ENCODE measurements around the gene AWAT2.

The AWAT2 gene

DNA sequence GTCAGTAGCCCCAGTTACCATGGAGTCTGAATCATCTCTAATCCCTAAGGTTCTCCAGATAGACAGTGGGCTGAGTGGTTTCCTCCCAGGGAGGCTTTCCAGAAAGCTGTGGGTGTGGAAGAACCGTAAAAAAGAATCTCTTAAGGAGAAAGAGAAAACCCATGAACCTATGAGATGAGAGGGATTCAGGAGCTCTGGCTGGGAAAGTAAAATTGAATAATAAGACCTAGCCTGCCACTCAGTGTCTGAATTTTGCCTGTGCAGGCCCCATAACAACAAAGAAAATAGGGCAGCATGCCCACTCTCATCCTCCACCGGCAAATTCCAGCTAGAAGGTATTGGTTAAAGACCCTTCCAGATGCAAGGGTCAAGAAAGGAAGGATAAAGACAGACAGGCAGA lies 16.9 kb downstream of the AWAT2 start:
- Histone ChIP-seq H3K36me3 (replicated peaks) (no peaks in the 10 kb centered on the region), H3K9me3 (no peaks in the 10 kb centered on the region), H3K4me1 (no peaks in the 10 kb centered on the region; the same call in 1 of the 2 replicates), H3K27me3 (ENCODE audit: low read depth) (no peaks in the 10 kb centered on the region), H3K4me3 (no peak overlapping the region)
- DNase-seq (ENCODE audit: low spot score in 2 of 2): no peak
- in situ Hi-C loops (cut with MboI; ENCODE audit: low sequenced_read_pairs): loop anchor here (10.0 kb wide), 1 partner anchor 488 kb away; no protein-coding TSS in a partner anchor

- H3K9me3 ChIP-seq: no peaks in the 10 kb centered on the region
- no peak overlapping the region for H3K4me3 ChIP-seq
- peak; percentile 59 to 77 for DNase-seq (ENCODE audit: low spot score in 2 of 2)
- no peaks in the 10 kb centered on the region; the same call in 1 of the 2 replicates for H3K4me1 ChIP-seq
- no peaks in the 10 kb centered on the region for H3K36me3 ChIP-seq (replicated peaks)
- in situ Hi-C loops (cut with MboI; ENCODE audit: low sequenced_read_pairs): loop anchor here (10.0 kb wide), 1 partner anchor 486 kb away; no protein-coding TSS in a partner anchor
- H3K27me3 ChIP-seq (ENCODE audit: low read depth): no peaks in the 10 kb centered on the region
Observed at GRCh38 chrX:70030301-70030767, 19.4 kb downstream of the AWAT2 start.

GRCh38 chrX:70029863-70030262 lies 19.9 kb downstream of the AWAT2 start:
- no peak for DNase-seq (ENCODE audit: low spot score in 2 of 2)
- no peaks in the 10 kb centered on the region for H3K27me3 ChIP-seq (ENCODE audit: low read depth)
- in situ Hi-C loops (cut with MboI; ENCODE audit: low sequenced_read_pairs): loop anchor here (10.0 kb wide), 1 partner anchor 485 kb away; no protein-coding TSS in a partner anchor
- H3K4me1 ChIP-seq: no peaks in the 10 kb centered on the region; the same call in 1 of the 2 replicates
- no peaks in the 10 kb centered on the region for H3K9me3 ChIP-seq
- H3K36me3 ChIP-seq (replicated peaks): no peaks in the 10 kb centered on the region
- H3K4me3 ChIP-seq: no peak overlapping the region

DNA sequence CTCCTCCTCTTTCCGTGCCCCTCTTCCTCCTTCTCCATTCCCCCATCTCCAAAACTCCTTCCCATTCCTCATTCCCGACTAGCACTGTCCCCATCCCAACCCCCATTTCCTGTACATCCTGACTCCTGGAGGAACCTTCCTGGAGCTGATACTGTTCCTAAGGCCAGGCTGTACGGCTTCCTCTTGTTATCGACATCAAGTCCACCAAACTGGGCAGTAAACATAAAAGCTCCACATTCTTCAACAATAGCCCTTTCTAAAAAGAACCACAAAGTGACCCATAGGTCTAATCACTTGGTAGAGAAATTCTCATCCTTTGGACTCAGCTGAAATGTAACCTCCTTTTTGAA lies 22.9 kb downstream of the AWAT2 start:
- Histone ChIP-seq H3K4me1 (no peaks in the 10 kb centered on the region), H3K36me3 (replicated peaks) (no peaks in the 10 kb centered on the region), H3K9me3 (no peaks in the 10 kb centered on the region), H3K4me3 (no peak overlapping the region), H3K27me3 (ENCODE audit: low read depth) (no peaks in the 10 kb centered on the region)
- DNase-seq (ENCODE audit: low spot score in 2 of 2): no peak
- in situ Hi-C loops (cut with MboI; ENCODE audit: low sequenced_read_pairs): no loop called here

DNA sequence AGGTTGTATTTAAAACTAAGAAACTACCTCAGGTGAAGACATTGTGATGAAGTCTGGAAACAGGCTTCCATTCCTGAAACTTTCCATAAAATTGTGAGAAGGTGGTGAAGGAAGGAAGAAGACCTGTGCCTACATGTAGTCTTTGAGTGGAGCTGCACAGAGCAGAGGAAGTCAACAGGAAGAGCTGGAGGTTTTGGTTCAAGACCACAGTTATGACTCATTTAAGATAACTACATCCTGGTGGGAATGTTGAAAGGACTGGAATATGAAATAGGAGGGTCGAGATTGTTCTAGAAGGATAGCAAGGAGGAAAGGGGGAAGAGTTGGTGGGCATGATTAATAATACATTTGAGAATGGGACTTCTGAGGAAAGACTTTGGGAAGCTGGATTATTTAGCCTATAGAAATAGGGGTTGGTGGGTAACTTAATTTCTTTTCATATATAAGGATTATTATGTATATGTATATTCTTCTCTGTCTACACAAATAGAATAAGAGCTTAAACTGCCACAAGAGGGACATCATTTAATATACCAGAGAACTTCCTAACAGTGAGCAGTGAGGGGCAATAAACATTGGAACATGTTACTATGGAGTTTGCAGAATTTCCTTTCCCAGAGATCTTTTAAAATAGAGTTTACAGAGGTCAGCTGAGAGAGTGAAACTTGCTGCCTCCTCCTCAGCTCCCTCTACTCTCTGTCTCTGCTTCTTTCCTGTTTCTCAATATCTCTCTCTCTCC lies 23.5 kb downstream of the AWAT2 start:
- no peaks in the 10 kb centered on the region for H3K36me3 ChIP-seq (replicated peaks)
- DNase-seq (ENCODE audit: low spot score in 2 of 2): no peak
- no peaks in the 10 kb centered on the region for H3K9me3 ChIP-seq
- H3K27me3 ChIP-seq (ENCODE audit: low read depth): no peaks in the 10 kb centered on the region
- no peaks in the 10 kb centered on the region for H3K4me1 ChIP-seq
- H3K4me3 ChIP-seq: no peak overlapping the region
- in situ Hi-C loops (cut with MboI; ENCODE audit: low sequenced_read_pairs): no loop called here

DNA sequence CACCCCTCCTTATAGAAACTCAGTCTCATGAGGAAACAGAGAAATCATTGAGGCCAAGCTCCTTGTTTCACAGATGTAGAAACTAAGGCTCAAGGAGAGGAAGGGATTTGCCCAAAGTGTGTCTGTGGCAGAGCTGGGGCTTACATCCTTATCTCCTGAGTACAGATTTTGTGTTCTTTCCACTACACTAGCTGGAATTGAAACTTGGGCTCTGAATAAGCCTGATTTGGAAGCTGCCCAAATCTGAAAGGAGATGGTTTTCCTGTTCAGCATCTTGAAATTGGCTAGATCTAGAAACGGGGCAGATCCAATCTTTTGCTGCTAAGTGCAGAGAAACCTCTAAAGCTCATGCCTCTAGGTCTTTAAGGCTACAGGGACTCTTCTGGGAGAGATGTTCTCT lies 24.3 kb downstream of the AWAT2 start:
- no peak for DNase-seq (ENCODE audit: low spot score in 2 of 2)
- no peaks in the 10 kb centered on the region for H3K27me3 ChIP-seq (ENCODE audit: low read depth)
- in situ Hi-C loops (cut with MboI; ENCODE audit: low sequenced_read_pairs): no loop called here

DNA sequence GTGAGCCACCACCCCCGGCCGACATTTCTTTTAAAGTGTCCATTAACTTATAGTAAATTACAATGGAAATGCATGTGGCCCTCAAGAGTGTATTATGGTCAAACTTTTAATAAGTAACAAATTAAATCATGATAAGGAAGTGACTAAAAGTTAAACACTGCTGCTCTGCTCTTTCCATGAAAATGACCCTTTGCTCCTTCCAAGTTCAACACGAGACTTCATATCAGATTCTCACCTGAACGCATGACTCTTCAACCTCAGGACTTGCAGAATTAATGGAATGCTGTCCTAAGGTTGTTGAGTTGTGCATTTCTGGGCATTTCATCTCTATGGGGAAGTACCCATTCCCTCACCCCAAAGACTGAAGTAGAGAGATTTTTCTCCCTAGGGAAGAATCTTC lies 27.1 kb downstream of the AWAT2 start:
- no peaks in the 10 kb centered on the region for H3K36me3 ChIP-seq (replicated peaks)
- H3K4me3 ChIP-seq: no peak overlapping the region
- no peak for DNase-seq (ENCODE audit: low spot score in 2 of 2)
- H3K4me1 ChIP-seq: peaks cover 5% of the 10 kb centered on the region; the same call in 1 of the 2 replicates
- no peaks in the 10 kb centered on the region for H3K9me3 ChIP-seq
- no peaks in the 10 kb centered on the region for H3K27me3 ChIP-seq (ENCODE audit: low read depth)
- in situ Hi-C loops (cut with MboI; ENCODE audit: low sequenced_read_pairs): no loop called here

More for the DNA sequence above, 24.3 kb downstream of the AWAT2 start:
- Histone ChIP-seq H3K4me1 (peaks cover 5% of the 10 kb centered on the region; the same call in 1 of the 2 replicates), H3K36me3 (replicated peaks) (no peaks in the 10 kb centered on the region), H3K9me3 (no peaks in the 10 kb centered on the region), H3K4me3 (no peak overlapping the region)

DNA sequence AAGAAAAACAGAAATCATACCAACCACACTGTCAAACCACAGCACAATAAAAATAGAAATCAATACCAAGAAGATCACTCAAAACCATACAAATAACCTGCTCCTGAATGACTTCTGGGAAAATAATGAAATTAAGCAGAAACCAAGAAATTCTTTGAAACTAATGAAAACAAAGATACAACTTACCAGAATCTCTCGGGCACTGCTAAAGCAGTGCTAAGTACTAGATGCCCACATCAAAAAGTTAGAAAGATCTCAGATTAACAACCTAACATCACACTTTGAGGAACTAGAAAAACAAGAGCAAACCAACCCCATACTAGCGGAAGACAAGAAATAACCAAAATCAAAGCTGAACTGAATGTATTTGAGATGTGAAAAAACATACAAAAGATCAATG lies 33.2 kb downstream of the AWAT2 start:
- Histone ChIP-seq H3K27me3 (ENCODE audit: low read depth) (no peaks in the 10 kb centered on the region), H3K4me1 (peaks cover 5% of the 10 kb centered on the region; the same call in 1 of the 2 replicates), H3K4me3 (no peak overlapping the region), H3K9me3 (peaks cover 3% of the 10 kb centered on the region; the same call in 1 of the 2 replicates), H3K36me3 (replicated peaks) (no peaks in the 10 kb centered on the region)
- in situ Hi-C loops (cut with MboI; ENCODE audit: low sequenced_read_pairs): no loop called here
- no peak for DNase-seq (ENCODE audit: low spot score in 2 of 2)

GRCh38 chrX:70013466-70014381 lies 36.0 kb downstream of the AWAT2 start:
- Histone ChIP-seq H3K9me3 (peaks cover 3% of the 10 kb centered on the region; the same call in 1 of the 2 replicates), H3K36me3 (replicated peaks) (no peaks in the 10 kb centered on the region), H3K4me3 (no peak overlapping the region), H3K27me3 (ENCODE audit: low read depth) (no peaks in the 10 kb centered on the region), H3K4me1 (no peaks in the 10 kb centered on the region)
- no peak for DNase-seq (ENCODE audit: low spot score in 2 of 2)
- in situ Hi-C loops (cut with MboI; ENCODE audit: low sequenced_read_pairs): no loop called here

- in situ Hi-C loops (cut with MboI; ENCODE audit: low sequenced_read_pairs): no loop called here
- Histone ChIP-seq H3K4me3 (no peak overlapping the region), H3K9me3 (peaks cover 3% of the 10 kb centered on the region; the same call in 1 of the 2 replicates), H3K27me3 (ENCODE audit: low read depth) (no peaks in the 10 kb centered on the region), H3K4me1 (no peaks in the 10 kb centered on the region), H3K36me3 (replicated peaks) (no peaks in the 10 kb centered on the region)
- DNase-seq (ENCODE audit: low spot score in 2 of 2): no peak
Observed at GRCh38 chrX:70012756-70013155, 37.0 kb downstream of the AWAT2 start.

GRCh38 chrX:70009970-70010369 lies 39.8 kb downstream of the AWAT2 start:
- in situ Hi-C loops (cut with MboI; ENCODE audit: low sequenced_read_pairs): no loop called here
- no peaks in the 10 kb centered on the region for H3K27me3 ChIP-seq (ENCODE audit: low read depth)
- no peak for DNase-seq (ENCODE audit: low spot score in 2 of 2)

DNA sequence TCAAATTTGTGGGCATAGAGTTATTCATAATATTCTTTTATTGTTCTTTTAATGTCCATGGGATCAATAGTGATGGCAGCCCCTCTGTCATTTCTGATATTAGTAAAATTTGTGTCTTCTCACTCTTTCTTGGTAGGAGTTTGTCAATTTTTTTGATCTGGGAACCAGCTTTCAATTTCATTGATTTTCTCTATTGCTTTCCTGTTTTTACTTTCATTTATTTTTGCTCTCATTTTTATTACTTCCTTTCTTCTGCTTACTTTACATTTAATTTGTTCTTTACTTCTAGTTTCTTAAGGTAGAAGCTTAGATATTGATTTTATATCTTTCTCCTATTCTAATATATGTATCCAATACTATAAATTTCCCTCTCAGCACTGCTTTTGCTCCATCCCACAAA lies 40.7 kb downstream of the AWAT2 start:
- no peaks in the 10 kb centered on the region for H3K4me1 ChIP-seq
- no peak for DNase-seq (ENCODE audit: low spot score in 2 of 2)
- in situ Hi-C loops (cut with MboI; ENCODE audit: low sequenced_read_pairs): no loop called here
- no peaks in the 10 kb centered on the region for H3K27me3 ChIP-seq (ENCODE audit: low read depth)
- no peaks in the 10 kb centered on the region for H3K9me3 ChIP-seq
- no peaks in the 10 kb centered on the region for H3K36me3 ChIP-seq (replicated peaks)
- H3K4me3 ChIP-seq: no peak overlapping the region

More at GRCh38 chrX:70009970-70010369, 39.8 kb downstream of the AWAT2 start:
- Histone ChIP-seq H3K9me3 (no peaks in the 10 kb centered on the region), H3K4me1 (no peaks in the 10 kb centered on the region), H3K36me3 (replicated peaks) (no peaks in the 10 kb centered on the region), H3K4me3 (no peak overlapping the region)

GRCh38 chrX:70007946-70008345 lies 41.8 kb downstream of the AWAT2 start:
- H3K36me3 ChIP-seq (replicated peaks): no peaks in the 10 kb centered on the region
- no peaks in the 10 kb centered on the region for H3K27me3 ChIP-seq (ENCODE audit: low read depth)
- DNase-seq (ENCODE audit: low spot score in 2 of 2): no peak
- H3K4me3 ChIP-seq: no peak overlapping the region
- no peaks in the 10 kb centered on the region for H3K9me3 ChIP-seq
- in situ Hi-C loops (cut with MboI; ENCODE audit: low sequenced_read_pairs): no loop called here
- H3K4me1 ChIP-seq: no peaks in the 10 kb centered on the region
